Mesenchymal stem cell (in vitro differentiated cells and primary cell): ENCODE measurements around the gene AQP2.
A peak's percentile ranks its signal among the peaks of the same experiment; 100 is the strongest.

Experiments used
- DNase-seq: peaks from one replicate; pipeline ENCODE4 v3.0.0-alpha.2; 2013
- H2AFZ ChIP-seq: one replicate; pipeline ENCODE4 v1.6.1; 2013; ENCODE audit warnings: low read depth, mild to moderate bottlenecking, control low read depth, inconsistent platforms, low read length, moderate library complexity
- H2AK5ac ChIP-seq: 2 replicates; pipeline ENCODE4 v1.6.1; 2013; ENCODE audit warnings: low read length, moderate library complexity, mild to moderate bottlenecking, inconsistent platforms; ENCODE audit not compliant: severe bottlenecking
- H2BK120ac ChIP-seq: one replicate; pipeline ENCODE4 v1.6.1; 2013; ENCODE audit warnings: low read depth, mild to moderate bottlenecking, inconsistent platforms, low read length, moderate library complexity
- H2BK12ac ChIP-seq, 2 experiments: one replicate each; pipeline ENCODE4 v1.6.1; 2013; ENCODE audit warnings: inconsistent platforms in 2 of 2, low read length in 2 of 2, mild to moderate bottlenecking in 2 of 2, moderate library complexity in 2 of 2, control low read depth in 1 of 2
- H2BK15ac ChIP-seq: one replicate; pipeline ENCODE4 v1.6.1; 2013; ENCODE audit warnings: mild to moderate bottlenecking, low read depth, inconsistent platforms; ENCODE audit not compliant: poor library complexity, severe bottlenecking
- H2BK5ac ChIP-seq: 2 replicates; pipeline ENCODE4 v1.6.1; 2013; ENCODE audit warnings: low read depth, mild to moderate bottlenecking, low read length, control low read depth, inconsistent platforms; ENCODE audit not compliant: poor library complexity, severe bottlenecking
- H3K14ac ChIP-seq, 2 experiments: one replicate each; pipeline ENCODE4 v1.6.1; 2013; ENCODE audit warnings: inconsistent platforms in 2 of 2, low read length in 2 of 2, control low read depth in 1 of 2, mild to moderate bottlenecking in 1 of 2, moderate library complexity in 1 of 2
- H3K18ac ChIP-seq, 2 experiments: one replicate each; pipeline ENCODE4 v1.6.1; 2013; ENCODE audit warnings: inconsistent platforms in 2 of 2, low read length in 2 of 2, control low read depth in 1 of 2, low read depth in 1 of 2, mild to moderate bottlenecking in 1 of 2
- H3K23ac ChIP-seq, 2 experiments: one replicate each; pipeline ENCODE4 v1.6.1; 2013; ENCODE audit warnings: inconsistent platforms in 2 of 2, low read length in 2 of 2, mild to moderate bottlenecking in 2 of 2, moderate library complexity in 2 of 2, control low read depth in 1 of 2
- H3K27ac ChIP-seq: 2 replicates; pipeline ENCODE4 v1.5.1; 2013; ENCODE audit warnings: mild to moderate bottlenecking, moderate library complexity, low read length, control low read depth, inconsistent platforms; ENCODE audit not compliant: poor library complexity, severe bottlenecking
- H3K27me3 ChIP-seq, 2 experiments: 2 replicates each; pipeline versions ENCODE4 v1.6.1 to v1.7.0; 2013; ENCODE audit warnings: low read length in 2 of 2, mild to moderate bottlenecking in 2 of 2, moderate library complexity in 2 of 2, control low read depth in 1 of 2, inconsistent platforms in 1 of 2; ENCODE audit not compliant: control insufficient read depth in 1 of 2, insufficient read depth in 1 of 2
- H3K36me3 ChIP-seq, 2 experiments: 2 replicates each; pipeline versions ENCODE4 v1.6.1 to v1.7.0; 2013; ENCODE audit warnings: low read length in 2 of 2, control low read depth in 1 of 2, inconsistent platforms in 1 of 2, low read depth in 1 of 2, mild to moderate bottlenecking in 1 of 2; ENCODE audit not compliant: insufficient read depth in 2 of 2, control insufficient read depth in 1 of 2
- H3K4ac ChIP-seq, 2 experiments: one replicate each; pipeline ENCODE4 v1.6.1; 2013; ENCODE audit warnings: inconsistent platforms in 2 of 2, low read length in 2 of 2, mild to moderate bottlenecking in 2 of 2, moderate library complexity in 2 of 2, control low read depth in 1 of 2, low read depth in 1 of 2
- H3K4me1 ChIP-seq: 2 replicates; pipeline ENCODE4 v1.6.1; 2013; ENCODE audit warnings: low read depth, low read length, control low read depth; ENCODE audit not compliant: control insufficient read depth, insufficient read depth
- H3K4me2 ChIP-seq: 2 replicates; pipeline ENCODE4 v1.6.1; 2013; ENCODE audit warnings: low read length, mild to moderate bottlenecking, inconsistent platforms; ENCODE audit not compliant: poor library complexity, severe bottlenecking
- H3K4me3 ChIP-seq, 2 experiments: 2 replicates each; pipeline versions ENCODE4 v1.5.1 to v1.7.0; 2013; ENCODE audit warnings: low read length in 2 of 2, mild to moderate bottlenecking in 2 of 2, control low read depth in 1 of 2, low read depth in 1 of 2; ENCODE audit not compliant: insufficient read depth in 1 of 2
- H3K79me1 ChIP-seq: replicated peaks from 2 replicates; pipeline ENCODE4 v1.6.1; 2013; ENCODE audit warnings: mild to moderate bottlenecking, control low read depth, low read length, inconsistent platforms; ENCODE audit not compliant: poor library complexity, severe bottlenecking
- H3K9ac ChIP-seq: 2 replicates; pipeline ENCODE4 v1.7.0; 2013; ENCODE audit warnings: mild to moderate bottlenecking, low read length, moderate library complexity
- H3K9me3 ChIP-seq: 2 replicates; pipeline ENCODE4 v1.7.0; 2013; ENCODE audit warnings: mild to moderate bottlenecking, low read length; ENCODE audit not compliant: control insufficient read depth
- H4K8ac ChIP-seq: one replicate; pipeline ENCODE4 v1.6.1; 2013; ENCODE audit warnings: inconsistent platforms, mild to moderate bottlenecking, low read length, moderate library complexity
- H4K91ac ChIP-seq: one replicate; pipeline ENCODE4 v1.6.1; 2013; ENCODE audit warnings: mild to moderate bottlenecking, low read length, inconsistent platforms
- WGBS: methylation state at CpG from one replicate; pipeline ENCODE4 v1.1.7; 2013; ENCODE audit warnings: mixed read lengths; 5-methylcytosine and 5-hydroxymethylcytosine counted together

The AQP2 gene

GRCh38 chr12:49951411-49952240 is 1.1 kb downstream of the AQP2 start:
- H3K18ac ChIP-seq, result no peak overlapping the region
- H4K91ac ChIP-seq, result no peak overlapping the region
- H3K14ac ChIP-seq, result no peak overlapping the region
- no peak overlapping the region for H2AFZ ChIP-seq
- H3K9ac ChIP-seq, result no peak overlapping the region
- no peak overlapping the region for H3K23ac ChIP-seq
- H2BK15ac ChIP-seq, result no peak overlapping the region
- no peak overlapping the region for H4K8ac ChIP-seq
- no peak overlapping the region for H3K4me2 ChIP-seq
- no peak overlapping the region for H2BK5ac ChIP-seq
- no peaks in the 10 kb centered on the region for H3K36me3 ChIP-seq
- no peak overlapping the region for H3K4ac ChIP-seq
- DNase-seq, result no peak
- H2BK12ac ChIP-seq, result no peak overlapping the region
- H2BK120ac ChIP-seq, result no peak overlapping the region
- H2AK5ac ChIP-seq, result no peak overlapping the region
- WGBS, result 79% methylated on average over 14 of the region's 14 CpGs
- H3K27me3 ChIP-seq, result peaks cover 62 to 63% of the 10 kb centered on the region in 2 experiments
- no peaks in the 10 kb centered on the region for H3K79me1 ChIP-seq
- no peak overlapping the region for H3K27ac ChIP-seq
- peaks cover 2% of the 10 kb centered on the region for H3K4me1 ChIP-seq
- H3K9me3 ChIP-seq, result no peaks in the 10 kb centered on the region
- no peak overlapping the region for H3K4me3 ChIP-seq

- Histone ChIP-seq H3K4me3 (no peak overlapping the region), H3K27ac (no peak overlapping the region), H3K4ac (no peak overlapping the region), H3K9me3 (no peaks in the 10 kb centered on the region), H2BK15ac (no peak overlapping the region), H4K91ac (peak overlapping the region; percentile 9), H3K14ac (no peak overlapping the region), H3K23ac (no peak overlapping the region), H3K27me3 (peaks cover 71 to 72% of the 10 kb centered on the region in 2 experiments), H3K4me1 (peaks cover 2% of the 10 kb centered on the region), H4K8ac (no peak overlapping the region), H2BK5ac (no peak overlapping the region), H2AK5ac (no peak overlapping the region), H2BK120ac (no peak overlapping the region), H3K18ac (no peak overlapping the region), H3K9ac (no peak overlapping the region), H3K79me1 (no peaks in the 10 kb centered on the region), H2AFZ (no peak overlapping the region), H3K36me3 (no peaks in the 10 kb centered on the region), H3K4me2 (no peak overlapping the region), H2BK12ac (no peak overlapping the region)
- WGBS, result 96% methylated on average over 1 of the region's 1 CpG
- DNase-seq, result no peak
These were observed 2.0 kb downstream of the AQP2 start for GRCh38 chr12:49952391-49953055.

- H3K4me1 ChIP-seq, result peaks cover 2% of the 10 kb centered on the region
- 90% methylated on average over 4 of the region's 4 CpGs for WGBS
- H3K4me2 ChIP-seq, result no peak overlapping the region
- no peak overlapping the region for H2BK120ac ChIP-seq
- H2BK15ac ChIP-seq, result no peak overlapping the region
- no peaks in the 10 kb centered on the region for H3K36me3 ChIP-seq
- H3K27me3 ChIP-seq, result peaks cover 77 to 78% of the 10 kb centered on the region in 2 experiments
- H3K9me3 ChIP-seq, result no peaks in the 10 kb centered on the region
- H4K91ac ChIP-seq, result no peak overlapping the region
- H3K23ac ChIP-seq, result no peak overlapping the region
- no peak overlapping the region for H2BK5ac ChIP-seq
- no peak overlapping the region for H2BK12ac ChIP-seq
- H2AK5ac ChIP-seq, result no peak overlapping the region
- H3K4ac ChIP-seq, result no peak overlapping the region
- no peak overlapping the region for H3K4me3 ChIP-seq
- no peak overlapping the region for H3K9ac ChIP-seq
- H2AFZ ChIP-seq, result no peak overlapping the region
- H3K14ac ChIP-seq, result no peak overlapping the region
- no peak overlapping the region for H3K27ac ChIP-seq
- no peaks in the 10 kb centered on the region for H3K79me1 ChIP-seq
- no peak overlapping the region for H3K18ac ChIP-seq
- no peak overlapping the region for H4K8ac ChIP-seq
- DNase-seq, result no peak
These were observed 2.6 kb downstream of the AQP2 start for GRCh38 chr12:49953151-49953550.
